Posterior cingulate gyrus (tissue), 11 donors: ENCODE results near the gene MET.

Experiments used
- DNase-seq, 10 donors: peaks; one replicate each; pipeline versions ENCODE4 v3.0.0 to v3.0.0-alpha.2; 2020 to 2021; ENCODE audit warnings: mixed read lengths in 3 of 10
- intact Hi-C: fragments of 100-400 bp; cut with DNase I; formaldehyde crosslinking; loops from one replicate; pipeline ENCODE4 v1.15.1; 2023

MET gene

GRCh38 chr7:116777651-116778281 lies 105.8 kb downstream of the MET start:
- DNase-seq: no peak
- intact Hi-C loops: no loop called here

GRCh38 chr7:116779216-116779615 lies 107.2 kb downstream of the MET start:
- no peak for DNase-seq
- intact Hi-C loops: no loop called here

DNA sequence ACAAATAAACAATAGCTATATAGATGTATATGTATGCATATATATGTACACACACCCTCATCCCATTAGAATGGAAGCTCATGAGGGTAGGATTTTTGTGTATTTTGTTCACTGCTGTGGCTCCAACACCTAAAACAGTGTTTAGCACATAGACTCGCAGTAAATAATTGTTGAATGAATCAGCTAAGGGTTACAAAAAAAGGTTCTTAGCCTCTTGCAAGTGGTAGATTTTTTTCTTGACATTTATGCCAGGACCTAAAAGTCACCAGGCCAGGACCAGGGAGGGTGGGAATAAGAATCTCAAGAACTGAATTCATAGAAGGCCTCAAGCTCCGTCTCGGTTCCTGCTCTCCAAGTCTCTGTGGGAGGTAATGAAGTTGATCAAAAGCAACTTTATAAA lies 107.9 kb downstream of the MET start:
- no peak for DNase-seq
- intact Hi-C loops: no loop called here

DNA sequence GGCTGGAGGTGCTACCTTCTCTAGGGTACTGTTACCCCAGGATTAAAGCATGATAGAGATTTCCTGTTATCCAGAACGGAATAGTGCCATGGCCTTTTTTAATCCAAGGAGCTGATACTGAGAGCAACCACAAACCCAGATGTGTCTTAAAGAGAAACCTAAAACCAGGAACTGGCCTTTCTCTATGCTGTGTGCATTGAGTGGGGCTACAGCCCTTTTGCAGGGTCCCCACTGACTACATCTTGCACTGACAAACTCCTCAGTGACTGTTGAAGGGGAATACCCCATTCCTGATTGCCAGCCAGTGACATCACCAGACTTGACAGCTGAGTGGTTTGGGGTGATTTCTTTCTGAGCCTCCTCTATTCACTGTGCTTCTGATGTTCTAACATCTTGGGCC lies 108.5 kb downstream of the MET start:
- DNase-seq: no peak
- intact Hi-C loops: no loop called here

DNA sequence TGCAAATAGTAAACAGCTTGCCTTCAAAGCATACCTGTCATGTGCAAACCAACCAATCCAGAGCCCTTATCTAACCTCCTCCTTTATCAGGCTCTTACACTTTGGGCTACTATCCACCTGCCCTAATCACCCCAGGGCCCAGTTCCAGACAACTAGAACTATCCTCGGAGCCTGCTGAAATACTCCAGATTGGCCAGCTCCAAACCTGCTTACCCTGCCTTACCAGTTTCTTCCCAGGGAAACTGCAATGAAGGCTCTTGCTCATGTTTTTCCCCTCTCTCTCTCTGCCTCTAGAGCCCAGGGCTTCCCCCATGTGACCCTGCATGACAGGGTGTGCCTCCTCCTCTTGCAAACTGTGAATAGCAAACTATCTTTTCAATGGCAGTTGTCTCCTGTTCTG lies 109.0 kb downstream of the MET start:
- intact Hi-C loops: no loop called here
- DNase-seq: no peak

- intact Hi-C loops: no loop called here
- no peak for DNase-seq
Observed at GRCh38 chr7:116781584-116781983, 109.6 kb downstream of the MET start.

- no peak for DNase-seq
- intact Hi-C loops: no loop called here
Observed at GRCh38 chr7:116782177-116782711, 110.2 kb downstream of the MET start.

DNA sequence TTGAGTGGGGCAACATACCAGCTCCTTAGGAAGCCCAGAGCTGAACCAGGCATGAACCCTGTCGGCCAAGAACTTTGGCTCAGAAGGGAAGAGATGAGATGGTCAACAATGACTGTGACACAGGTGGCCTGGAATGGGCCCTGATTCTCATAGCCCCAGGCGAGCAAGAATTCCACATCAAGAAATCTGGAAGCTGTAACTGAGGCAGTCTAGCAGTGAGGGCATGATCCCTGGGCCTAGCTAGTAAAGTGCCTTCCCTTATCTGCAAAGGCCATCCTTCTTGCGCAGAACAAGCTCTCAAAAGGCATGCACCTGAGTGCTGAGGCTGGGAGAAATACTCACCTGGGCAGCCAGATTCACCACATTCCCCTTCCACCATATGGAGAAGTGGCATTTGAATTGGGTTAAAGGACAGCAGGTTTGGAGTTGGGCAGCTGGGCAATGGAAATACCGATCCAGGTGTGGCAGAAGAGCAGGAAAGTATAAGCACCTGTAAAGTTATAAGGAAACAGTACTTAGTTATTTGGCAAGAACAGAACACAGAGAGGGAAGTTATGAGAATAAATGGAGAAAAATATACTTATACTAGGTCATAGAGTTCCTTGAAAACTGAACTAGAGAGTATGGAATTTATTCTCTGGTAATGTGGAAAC lies 111.8 kb downstream of the MET start:
- DNase-seq: no peak
- intact Hi-C loops: no loop called here

DNA sequence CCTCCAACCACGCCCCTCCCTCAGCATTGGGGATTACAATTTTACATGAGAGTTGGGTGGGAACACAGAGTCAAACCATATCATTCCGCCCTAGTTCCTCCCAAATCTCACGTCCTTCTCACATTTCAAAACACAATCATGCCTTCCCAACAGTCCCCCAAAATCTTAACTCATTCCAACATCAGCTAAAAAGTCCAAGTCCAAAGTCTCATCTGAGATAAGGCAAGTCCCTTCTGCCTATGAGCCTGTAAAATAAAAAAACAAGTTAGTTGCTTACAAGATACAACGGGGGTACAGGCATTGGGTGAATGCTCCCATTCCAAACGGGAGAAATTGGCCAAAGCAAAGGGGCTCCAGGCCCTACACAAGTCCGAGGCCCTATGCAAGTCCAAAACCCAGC lies 112.7 kb downstream of the MET start:
- intact Hi-C loops: no loop called here
- no peak for DNase-seq

DNA sequence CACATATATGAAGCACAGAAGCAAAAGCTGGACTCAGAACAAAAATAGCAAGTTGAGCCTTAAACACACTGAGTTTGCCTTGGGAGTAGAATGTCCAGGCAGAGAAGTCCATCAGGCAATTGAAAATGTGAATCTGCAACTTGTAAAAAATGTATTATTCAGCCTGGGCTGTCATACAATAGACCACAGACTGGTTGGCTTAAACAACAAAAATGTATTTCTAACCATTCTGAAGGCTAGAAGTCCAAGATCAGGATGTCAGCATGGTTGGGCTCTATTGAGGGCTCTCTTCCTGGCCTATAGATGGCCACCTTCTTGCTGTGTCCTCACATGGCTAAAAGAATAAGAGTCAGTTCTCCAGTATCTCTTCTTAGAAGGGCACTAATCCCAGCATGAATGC lies 113.8 kb downstream of the MET start:
- intact Hi-C loops: no loop called here
- DNase-seq: no peak

DNA sequence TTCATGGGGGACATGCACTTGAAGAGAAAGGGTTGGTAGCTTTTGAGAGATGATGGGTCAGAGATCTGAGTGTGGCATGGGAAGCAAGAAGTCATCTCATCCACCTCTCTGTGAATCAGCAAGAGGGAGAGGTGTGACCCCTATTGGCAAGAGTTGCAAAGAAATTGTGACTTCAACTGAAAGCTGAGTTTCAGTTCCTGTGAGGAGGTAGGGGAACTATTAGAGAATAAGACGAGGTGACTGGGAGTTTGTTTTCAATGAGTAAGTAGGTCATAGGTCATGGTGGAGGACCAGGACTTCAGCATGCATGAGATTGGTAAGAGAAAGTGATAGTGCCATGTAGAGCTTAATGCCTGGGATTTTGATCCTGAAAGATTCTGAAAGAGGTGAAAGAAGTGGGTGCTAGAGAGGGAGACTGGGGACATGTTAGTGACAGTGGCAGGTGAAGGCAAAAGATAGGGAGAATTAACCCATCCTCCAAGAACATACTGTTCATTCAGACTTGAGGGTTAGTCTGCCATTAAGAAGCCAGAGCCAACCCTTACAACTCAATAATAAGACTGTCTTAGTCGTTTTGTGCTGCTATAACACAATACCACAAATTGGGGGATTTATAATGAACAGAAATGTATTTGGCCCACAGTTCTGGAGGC lies 114.9 kb downstream of the MET start:
- intact Hi-C loops: no loop called here
- no peak for DNase-seq

DNA sequence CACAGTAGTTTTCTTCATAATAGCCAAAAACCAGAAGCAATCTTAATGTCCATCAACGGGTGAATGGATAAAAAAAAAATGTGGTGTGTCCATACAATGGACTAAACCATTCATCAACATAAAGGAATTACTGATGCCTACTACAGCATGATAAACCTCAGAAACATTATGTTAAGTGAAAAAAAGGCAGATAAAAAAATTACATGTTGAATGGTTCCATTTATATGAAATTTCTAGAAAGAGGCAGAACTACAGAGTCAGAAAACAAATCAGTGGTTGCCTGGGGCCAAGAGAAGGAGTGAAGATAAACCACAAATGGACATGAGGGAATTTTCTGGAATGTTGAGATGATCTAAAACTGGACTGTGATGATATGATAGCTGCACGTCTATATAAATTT lies 115.9 kb downstream of the MET start:
- no peak for DNase-seq
- intact Hi-C loops: no loop called here

DNA sequence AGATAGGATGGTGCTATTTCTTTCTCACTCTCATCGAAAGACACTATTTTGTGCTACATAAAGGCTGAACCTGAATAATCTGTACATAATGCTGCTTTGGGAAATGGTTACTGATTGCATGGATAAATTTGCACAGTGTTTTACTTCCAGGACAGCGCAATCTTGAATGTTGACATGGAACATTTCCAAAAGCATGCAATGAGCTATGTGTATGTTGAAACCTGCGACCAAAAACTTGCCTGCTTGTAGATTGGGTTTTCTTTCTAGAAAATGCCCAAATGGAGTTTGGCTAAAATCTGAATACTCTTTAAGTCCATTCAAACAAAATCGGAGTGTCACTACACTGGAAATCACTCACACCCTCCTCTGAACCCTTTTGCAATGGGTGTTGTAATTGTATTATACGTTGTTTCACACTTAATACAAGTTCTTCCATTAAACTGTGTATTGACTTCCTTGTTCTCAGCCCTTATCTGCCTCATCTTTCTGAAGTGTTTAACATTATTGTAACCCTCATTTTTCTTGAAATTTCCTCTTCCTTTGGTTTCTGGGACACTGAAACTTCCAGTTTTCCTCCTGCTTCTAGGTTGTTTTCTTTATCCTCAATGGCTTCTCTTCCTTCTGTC lies 116.7 kb downstream of the MET start:
- no peak for DNase-seq
- intact Hi-C loops: no loop called here

DNA sequence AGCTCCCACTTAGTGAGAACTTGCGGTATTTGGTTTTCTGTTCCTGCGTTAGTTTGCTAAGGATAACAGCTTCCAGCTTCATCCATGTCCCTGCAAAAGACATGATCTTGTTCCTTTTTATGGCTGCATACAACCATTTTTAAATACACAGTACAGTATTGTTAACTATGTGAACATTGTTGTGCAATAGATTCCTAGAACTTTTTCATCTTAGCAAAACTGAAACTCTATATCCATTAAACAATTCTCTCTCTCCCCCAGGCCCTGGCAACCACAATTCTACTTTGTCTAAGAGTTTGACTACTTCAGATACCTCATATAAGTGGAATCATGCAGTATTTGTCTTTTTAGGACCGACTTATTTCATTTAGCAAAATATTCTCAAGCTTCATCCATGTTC lies 118.0 kb downstream of the MET start:
- intact Hi-C loops: no loop called here
- DNase-seq: no peak

- intact Hi-C loops: no loop called here
- no peak for DNase-seq
Observed at GRCh38 chr7:116792813-116793212, 120.8 kb downstream of the MET start.

DNA sequence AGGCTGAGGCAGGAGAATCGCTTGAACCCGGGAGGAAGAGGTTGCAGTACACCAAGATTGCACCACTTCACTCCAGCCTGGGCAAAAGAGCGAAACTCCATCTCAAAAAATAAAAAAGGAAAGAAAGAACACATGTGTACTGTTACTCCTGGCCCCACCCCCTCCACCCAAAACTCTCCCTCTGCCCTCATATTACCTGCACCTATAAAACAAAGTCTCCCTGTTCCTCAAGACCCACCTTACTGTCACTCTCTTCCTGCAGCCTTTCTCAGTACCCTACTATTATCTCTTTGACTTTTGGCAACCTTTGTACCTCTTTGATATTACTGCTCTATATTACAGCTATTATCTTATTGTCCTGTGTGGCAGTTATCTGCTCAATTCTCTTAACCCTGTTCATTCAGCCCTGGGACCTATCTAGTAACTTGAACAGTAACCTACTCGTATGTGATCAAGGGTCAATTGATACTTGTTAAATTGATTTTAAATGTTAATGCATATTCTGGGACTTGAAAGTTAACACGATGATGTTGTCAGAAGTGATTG lies 121.9 kb downstream of the MET start:
- intact Hi-C loops: no loop called here
- DNase-seq: no peak

DNA sequence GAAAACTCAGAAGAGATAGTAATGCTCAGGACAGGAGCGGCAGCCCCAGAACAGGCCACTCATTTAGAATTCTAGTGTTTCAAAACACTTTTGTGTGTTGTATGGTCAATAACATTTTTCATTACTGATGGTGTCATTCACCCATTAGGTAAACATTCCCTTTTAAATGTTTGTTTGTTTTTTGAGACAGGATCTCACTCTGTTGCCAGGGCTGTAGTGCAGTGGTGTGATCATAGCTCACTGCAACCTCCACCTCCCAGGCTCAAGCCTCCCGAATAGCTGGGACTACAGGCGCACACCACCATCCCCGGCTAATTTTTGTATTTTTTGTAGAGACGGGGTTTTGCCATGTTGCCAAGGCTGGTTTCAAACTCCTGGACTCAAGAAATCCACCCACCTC lies 124.5 kb downstream of the MET start:
- no peak for DNase-seq
- intact Hi-C loops: no loop called here

DNA sequence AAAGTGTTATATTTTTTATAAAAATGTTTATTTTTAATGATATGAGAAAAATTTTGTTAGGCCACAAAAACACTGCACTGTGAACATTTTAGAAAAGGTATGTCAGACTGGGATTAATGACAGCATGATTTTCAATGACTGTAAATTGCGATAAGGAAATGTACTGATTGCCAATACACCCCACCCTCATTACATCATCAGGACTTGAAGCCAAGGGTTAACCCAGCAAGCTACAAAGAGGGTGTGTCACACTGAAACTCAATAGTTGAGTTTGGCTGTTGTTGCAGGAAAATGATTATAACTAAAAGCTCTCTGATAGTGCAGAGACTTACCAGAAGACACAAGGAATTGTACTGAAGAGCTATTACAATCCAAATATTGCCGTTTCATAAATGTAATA lies 125.6 kb downstream of the MET start:
- intact Hi-C loops: no loop called here
- DNase-seq: no peak

GRCh38 chr7:116798232-116798631 lies 126.2 kb downstream of the MET start:
- intact Hi-C loops: no loop called here

DNA sequence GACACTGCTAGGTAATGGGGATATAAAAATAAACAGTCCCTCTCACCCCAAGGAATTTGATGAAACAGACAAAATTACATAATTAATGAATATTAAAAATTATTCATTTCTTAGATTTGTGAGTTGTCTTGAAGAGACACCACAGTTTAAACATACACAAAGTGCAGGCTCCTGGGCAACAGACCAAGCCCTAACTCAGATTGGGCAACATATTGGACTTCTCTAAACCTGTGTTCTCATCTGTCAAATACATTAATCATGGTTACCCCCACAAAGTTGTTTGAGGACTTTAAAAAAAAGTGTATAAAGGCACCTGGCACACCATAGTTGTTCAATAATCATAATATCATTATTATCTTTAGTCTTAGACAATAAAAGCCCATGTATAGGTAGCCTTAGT lies 127.9 kb downstream of the MET start:
- no peak for DNase-seq
- intact Hi-C loops: no loop called here

More at GRCh38 chr7:116798232-116798631, 126.2 kb downstream of the MET start:
- DNase-seq: no peak

DNA sequence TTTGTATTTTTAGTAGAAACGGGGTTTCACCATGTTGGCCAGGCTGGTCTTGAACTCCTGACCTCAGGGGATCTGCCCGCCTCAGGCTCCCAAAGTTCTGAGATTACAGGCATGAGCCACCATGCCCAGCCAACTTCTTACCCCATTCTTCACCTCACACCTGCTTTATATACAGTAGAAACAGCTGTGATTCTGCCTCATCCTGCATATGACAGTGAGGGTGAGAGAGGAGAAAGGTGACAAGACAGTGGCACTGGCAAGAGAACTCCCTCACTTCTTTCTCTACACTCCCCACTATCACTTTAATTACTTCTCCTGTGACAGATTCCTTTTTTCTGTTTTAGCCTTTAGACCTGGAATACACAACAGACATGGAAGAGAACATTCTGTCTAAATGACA lies 128.6 kb downstream of the MET start:
- intact Hi-C loops: no loop called here
- DNase-seq: no peak
